IPS DF 19.7 (cell line): ENCODE data around the gene CKS2.
"Not testable (repeated sequence)": the region's sequence is repeated elsewhere in the genome, so short reads cannot be mapped to it uniquely, and the experiment has no call there.

Experiments
- DNase-seq: peaks from one replicate; pipeline ENCODE4 v3.0.0-alpha.2; 2013; ENCODE audit warnings: low read depth, low spot score

Gene CKS2

GRCh38 chr9:89310475-89311345 is at the start of gene CKS2:
TSS of gene CKS2 (plus strand) at chr9:89311195. CDS start at chr9:89311293, 98 bp downstream.
- DNase-seq: peak; percentile 98

- DNase-seq: no peak
Measured at GRCh38 chr9:89273528-89274279, 37.3 kb upstream of the CKS2 start.

GRCh38 chr9:89274838-89275237 is 36.2 kb upstream of the CKS2 start:
- no peak for DNase-seq

- DNase-seq: not testable (repeated sequence)
Measured at GRCh38 chr9:89276040-89276439, 35.0 kb upstream of the CKS2 start.

- no peak for DNase-seq
Measured at GRCh38 chr9:89277043-89277442, 34.0 kb upstream of the CKS2 start.

- no peak for DNase-seq
Measured at GRCh38 chr9:89277454-89277853, 33.5 kb upstream of the CKS2 start.

GRCh38 chr9:89278551-89278950 is 32.4 kb upstream of the CKS2 start:
- DNase-seq: no peak

GRCh38 chr9:89278997-89279739 is 31.8 kb upstream of the CKS2 start:
- peak; percentile 9 for DNase-seq

GRCh38 chr9:89281106-89281505 is 29.9 kb upstream of the CKS2 start:
- DNase-seq: no peak

GRCh38 chr9:89282248-89282968 is 28.6 kb upstream of the CKS2 start:
- not testable (repeated sequence) for DNase-seq

GRCh38 chr9:89284076-89284475 is 26.9 kb upstream of the CKS2 start:
- no peak for DNase-seq

GRCh38 chr9:89291741-89292140 is 19.3 kb upstream of the CKS2 start:
- no peak for DNase-seq

- DNase-seq: no peak
Measured at GRCh38 chr9:89293014-89293413, 18.0 kb upstream of the CKS2 start.

GRCh38 chr9:89295400-89295799 is 15.6 kb upstream of the CKS2 start:
- DNase-seq: peak; percentile 33

GRCh38 chr9:89301996-89302395 is 9.0 kb upstream of the CKS2 start:
- not testable (repeated sequence) for DNase-seq

GRCh38 chr9:89304020-89304833 is 6.8 kb upstream of the CKS2 start:
- DNase-seq: no peak

GRCh38 chr9:89304834-89305188 is 6.2 kb upstream of the CKS2 start:
- DNase-seq: no peak

- DNase-seq: no peak
Measured at GRCh38 chr9:89305868-89306267, 5.1 kb upstream of the CKS2 start.

- DNase-seq: no peak
Measured at GRCh38 chr9:89309166-89309565, 1.8 kb upstream of the CKS2 start.

- no peak for DNase-seq
Measured at GRCh38 chr9:89309608-89310474, 1.2 kb upstream of the CKS2 start.
